Hepatocyte (in vitro differentiated cells): ENCODE data around the gene DDX18.

ENCODE experiments used
- CTCF ChIP-seq: fragments of 200-600 bp; sonication (generic); IDR thresholded peaks from 2 replicates; pipeline ENCODE4 v1.5.1; 2016; ENCODE audit warnings: antibody characterized with exemption, mild to moderate bottlenecking; ENCODE audit not compliant: poor library complexity
- EZH2 ChIP-seq: fragments of 200-600 bp; sonication (generic); IDR thresholded peaks from 2 replicates; pipeline ENCODE4 v1.6.1; 2016; ENCODE audit warnings: antibody characterized with exemption, mild to moderate bottlenecking, borderline replicate concordance
- EZH2phosphoT487 ChIP-seq: fragments of 200-600 bp; sonication (generic); IDR thresholded peaks from one replicate; pipeline ENCODE4 v1.6.1; 2018; ENCODE audit warnings: antibody characterized with exemption, mild to moderate bottlenecking, low read depth, moderate library complexity; ENCODE audit not compliant: unreplicated experiment, severe bottlenecking

- TF ChIP-seq CTCF (no peak), EZH2 (no peak), EZH2phosphoT487 (no peak)
Measured at GRCh38 chr2:117853873-117854272, 39.4 kb downstream of the DDX18 start.
